Caco-2 (cell line): ENCODE results near the gene DIAPH1. TPM values are rescaled to one million over a fixed set of nuclear protein-coding genes. Genes with fewer than 3 reads are reported as not detected.

Experiments used
- BruUV-seq: library from RNA; stranded (reverse); fragments of 400-500 nt; replicated peaks from 2 replicates; lab custom pipeline; 2021; lab: Mats Ljungman, UMichigan
- CTCF ChIA-PET: fragments of 300-600 bp; sonication (Branson Sonifier 250); formaldehyde crosslinking; loops from one replicate; lab custom pipeline; 2022; ENCODE audit warnings: antibody characterized with exemption; lab: Charles Lee
- POLR2A ChIA-PET: fragments of 300-600 bp; sonication (Branson Sonifier 250); formaldehyde crosslinking; loops from one replicate; lab custom pipeline; 2022; ENCODE audit warnings: antibody characterized with exemption; lab: Charles Lee
- DNase-seq, 2 experiments: peaks; one replicate each; pipeline versions ENCODE4 v3.0.0 to v3.0.0-alpha.2; 2020 to 2022
- H3K27me3 ChIP-seq: replicated peaks from 2 replicates; pipeline ENCODE4 v1.6.0; 2011; ENCODE audit warnings: low read length; ENCODE audit not compliant: control insufficient read depth, insufficient read depth
- H3K36me3 ChIP-seq: 2 replicates; pipeline ENCODE4 v1.5.1; 2011; ENCODE audit warnings: low read length; ENCODE audit not compliant: control insufficient read depth, insufficient read depth
- H3K4me1 ChIP-seq: fragments of 250-450 bp; sonication (Bioruptor Pico); 2 replicates; pipeline ENCODE4 v1.5.1; 2020; ENCODE audit warnings: mild to moderate bottlenecking
- H3K4me3 ChIP-seq: 2 replicates; pipeline ENCODE4 v1.5.1; 2011; ENCODE audit warnings: low read depth, mild to moderate bottlenecking, control low read depth, low read length
- H3K9me3 ChIP-seq: fragments of 250-450 bp; sonication (Bioruptor Pico); 2 replicates; pipeline ENCODE4 v1.5.1; 2020; ENCODE audit warnings: mild to moderate bottlenecking, moderate library complexity
- H3K27ac Mint-ChIP-seq: one replicate; pipeline ENCODE4 v1.8.0; 2022; ENCODE audit warnings: mixed read lengths; ENCODE audit not compliant: unreplicated experiment
- H3K27me3 Mint-ChIP-seq: one replicate; pipeline ENCODE4 v1.8.0; 2022; ENCODE audit warnings: mixed read lengths; ENCODE audit not compliant: insufficient read depth, unreplicated experiment
- H3K36me3 Mint-ChIP-seq: one replicate; pipeline ENCODE4 v1.8.0; 2022; ENCODE audit warnings: mild to moderate bottlenecking, mixed read lengths; ENCODE audit not compliant: insufficient read depth, unreplicated experiment
- H3K4me1 Mint-ChIP-seq: one replicate; pipeline ENCODE4 v1.8.0; 2022; ENCODE audit warnings: low read depth, mixed read lengths; ENCODE audit not compliant: unreplicated experiment
- H3K4me3 Mint-ChIP-seq: one replicate; pipeline ENCODE4 v1.8.0; 2022; ENCODE audit warnings: mild to moderate bottlenecking, moderate library complexity, mixed read lengths; ENCODE audit not compliant: unreplicated experiment
- H3K9me3 Mint-ChIP-seq: one replicate; pipeline ENCODE4 v1.8.0; 2022; ENCODE audit warnings: mixed read lengths; ENCODE audit not compliant: unreplicated experiment
- intact Hi-C: fragments of 100-400 bp; cut with micrococcal nuclease; formaldehyde crosslinking; loops from one replicate; pipeline ENCODE4 v1.10.0; 2022; ENCODE audit not compliant: unreplicated experiment
- total RNA-seq: library from RNA; stranded (reverse); gene quantifications from 2 replicates; pipeline ENCODE4 v1.2.3, GENCODE V29; 2022
- TF ChIP-seq, protein P1 (sequence below), 2 experiments: fragments of 200-600 bp in 1 of 2; IDR thresholded peaks; 1 replicate in 1 of 2; 2 replicates in 1 of 2; pipeline versions ENCODE4 v1.5.1 to v1.8.0; 2011 to 2022; ENCODE audit warnings: antibody characterized with exemption in 1 of 2, control low read depth in 1 of 2, inconsistent platforms in 1 of 2, low read depth in 1 of 2, low read length in 1 of 2, mild to moderate bottlenecking in 1 of 2, moderate library complexity in 1 of 2; ENCODE audit not compliant: insufficient read depth in 1 of 2, severe bottlenecking in 1 of 2, unreplicated experiment in 1 of 2

The DIAPH1 gene
- total RNA-seq, 1 experiment from 2014 or later, result 161 TPM

DNA sequence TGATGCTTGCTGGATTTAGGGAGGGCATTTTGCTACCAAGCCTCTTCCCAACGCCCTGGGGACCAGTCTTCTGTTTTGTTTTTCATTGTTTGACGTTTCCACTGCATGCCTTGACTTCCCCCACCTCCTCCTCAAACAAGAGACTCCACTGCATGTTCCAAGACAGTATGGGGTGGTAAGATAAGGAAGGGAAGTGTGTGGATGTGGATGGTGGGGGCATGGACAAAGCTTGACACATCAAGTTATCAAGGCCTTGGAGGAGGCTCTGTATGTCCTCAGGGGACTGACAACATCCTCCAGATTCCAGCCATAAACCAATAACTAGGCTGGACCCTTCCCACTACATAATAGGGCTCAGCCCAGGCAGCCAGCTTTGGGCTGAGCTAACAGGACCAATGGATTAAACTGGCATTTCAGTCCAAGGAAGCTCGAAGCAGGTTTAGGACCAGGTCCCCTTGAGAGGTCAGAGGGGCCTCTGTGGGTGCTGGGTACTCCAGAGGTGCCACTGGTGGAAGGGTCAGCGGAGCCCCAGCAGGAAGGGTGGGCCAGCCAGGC lies 107.0 kb downstream of the DIAPH1 start:
- intact Hi-C loops, result loop anchor here (2.0 kb wide), 1 partner anchor 99 kb away; the partner anchor contains the start of gene PCDHGA10
- H3K4me3 Mint-ChIP-seq, result no peak overlapping the region

DNA sequence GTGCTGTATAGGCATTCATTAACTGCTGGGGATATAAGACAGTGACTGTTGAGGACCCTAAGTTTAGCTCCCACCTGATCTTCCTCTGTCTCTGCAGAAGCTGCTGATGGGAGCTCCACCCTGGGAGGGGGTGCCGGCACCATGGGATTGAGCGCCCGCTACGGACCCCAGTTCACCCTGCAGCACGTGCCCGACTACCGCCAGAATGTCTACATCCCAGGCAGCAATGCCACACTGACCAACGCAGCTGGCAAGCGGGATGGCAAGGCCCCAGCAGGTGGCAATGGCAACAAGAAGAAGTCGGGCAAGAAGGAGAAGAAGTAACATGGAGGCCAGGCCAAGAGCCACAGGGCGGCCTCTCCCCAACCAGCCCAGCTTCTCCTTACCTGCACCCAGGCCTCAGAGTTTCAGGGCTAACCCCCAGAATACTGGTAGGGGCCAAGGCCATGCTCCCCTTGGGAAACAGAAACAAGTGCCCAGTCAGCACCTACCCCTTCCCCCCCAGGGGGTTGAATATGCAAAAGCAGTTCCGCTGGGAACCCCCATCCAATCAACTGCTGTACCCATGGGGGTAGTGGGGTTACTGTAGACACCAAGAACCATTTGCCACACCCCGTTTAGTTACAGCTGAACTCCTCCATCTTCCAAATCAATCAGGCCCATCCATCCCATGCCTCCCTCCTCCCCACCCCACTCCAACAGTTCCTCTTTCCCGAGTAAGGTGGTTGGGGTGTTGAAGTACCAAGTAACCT lies 107.8 kb downstream of the DIAPH1 start:
- H3K27ac Mint-ChIP-seq, result no peak overlapping the region
- H3K4me3 ChIP-seq, result no peak overlapping the region

More for the DNA sequence above, 107.0 kb downstream of the DIAPH1 start:
- no peaks in the 10 kb centered on the region for H3K4me1 Mint-ChIP-seq
- no peak for DNase-seq
- Histone ChIP-seq H3K4me1 (no peaks in the 10 kb centered on the region), H3K4me3 (no peak overlapping the region), H3K27me3 (no peaks in the 10 kb centered on the region), H3K9me3 (no peaks in the 10 kb centered on the region), H3K36me3 (no peaks in the 10 kb centered on the region; the same call in 1 of the 2 replicates)
- CTCF ChIA-PET, result interaction anchor here (0.6 to 1.0 kb wide), 2 partner anchors 22 to 52 kb away, joined by 3 to 11 read pairs; no protein-coding TSS in a partner anchor
- TF ChIP-seq, protein P1, sequence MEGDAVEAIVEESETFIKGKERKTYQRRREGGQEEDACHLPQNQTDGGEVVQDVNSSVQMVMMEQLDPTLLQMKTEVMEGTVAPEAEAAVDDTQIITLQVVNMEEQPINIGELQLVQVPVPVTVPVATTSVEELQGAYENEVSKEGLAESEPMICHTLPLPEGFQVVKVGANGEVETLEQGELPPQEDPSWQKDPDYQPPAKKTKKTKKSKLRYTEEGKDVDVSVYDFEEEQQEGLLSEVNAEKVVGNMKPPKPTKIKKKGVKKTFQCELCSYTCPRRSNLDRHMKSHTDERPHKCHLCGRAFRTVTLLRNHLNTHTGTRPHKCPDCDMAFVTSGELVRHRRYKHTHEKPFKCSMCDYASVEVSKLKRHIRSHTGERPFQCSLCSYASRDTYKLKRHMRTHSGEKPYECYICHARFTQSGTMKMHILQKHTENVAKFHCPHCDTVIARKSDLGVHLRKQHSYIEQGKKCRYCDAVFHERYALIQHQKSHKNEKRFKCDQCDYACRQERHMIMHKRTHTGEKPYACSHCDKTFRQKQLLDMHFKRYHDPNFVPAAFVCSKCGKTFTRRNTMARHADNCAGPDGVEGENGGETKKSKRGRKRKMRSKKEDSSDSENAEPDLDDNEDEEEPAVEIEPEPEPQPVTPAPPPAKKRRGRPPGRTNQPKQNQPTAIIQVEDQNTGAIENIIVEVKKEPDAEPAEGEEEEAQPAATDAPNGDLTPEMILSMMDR (IDR thresholded peaks at IDR 0.05; ENCODE audit: insufficient read depth in 1 of 2, low read depth in 1 of 2, low read length in 1 of 2, severe bottlenecking in 1 of 2, unreplicated experiment in 1 of 2), result no peak
- BruUV-seq, result no TSS peak
- no peaks in the 10 kb centered on the region for H3K27me3 Mint-ChIP-seq
- POLR2A ChIA-PET, result no interaction called here
- peaks cover 55% of the 10 kb centered on the region for H3K36me3 Mint-ChIP-seq
- no peaks in the 10 kb centered on the region for H3K9me3 Mint-ChIP-seq
- no peak overlapping the region for H3K27ac Mint-ChIP-seq

DNA sequence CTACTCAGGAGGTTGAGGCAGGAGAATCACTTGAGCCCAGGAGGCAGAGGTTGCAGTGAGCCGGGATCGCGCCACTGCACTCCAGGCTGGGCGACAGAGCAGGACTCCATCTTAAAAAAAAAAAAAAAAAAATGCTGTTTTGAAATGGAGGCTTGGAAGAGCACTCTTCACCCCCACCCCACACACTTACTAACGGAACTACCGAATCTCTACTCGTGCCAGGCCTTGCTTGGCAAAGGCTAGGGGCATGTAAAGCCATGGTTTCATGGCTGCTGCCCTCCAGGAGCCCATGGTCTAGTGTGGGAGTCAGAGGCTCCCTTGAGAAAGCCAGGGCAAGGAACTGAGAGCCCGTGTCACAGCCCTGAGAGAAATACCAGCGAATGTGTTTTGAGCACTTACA lies 108.6 kb downstream of the DIAPH1 start:
- BruUV-seq, result no TSS peak
- ChIA-PET POLR2A (no interaction called here), CTCF (interaction anchor here (0.7 kb wide), 1 partner anchor 32 kb away, joined by 4 read pairs; no protein-coding TSS in a partner anchor)
- peaks cover 38% of the 10 kb centered on the region for H3K36me3 Mint-ChIP-seq
- no peaks in the 10 kb centered on the region for H3K9me3 Mint-ChIP-seq
- Histone ChIP-seq H3K4me3 (no peak overlapping the region), H3K4me1 (no peaks in the 10 kb centered on the region), H3K27me3 (no peaks in the 10 kb centered on the region), H3K36me3 (no peaks in the 10 kb centered on the region; the same call in 1 of the 2 replicates), H3K9me3 (no peaks in the 10 kb centered on the region)
- intact Hi-C loops, result no loop called here
- DNase-seq, result no peak
- TF ChIP-seq, protein P1 (IDR thresholded peaks at IDR 0.05; ENCODE audit: insufficient read depth in 1 of 2, low read depth in 1 of 2, low read length in 1 of 2, severe bottlenecking in 1 of 2, unreplicated experiment in 1 of 2), result no peak
- H3K27me3 Mint-ChIP-seq, result no peaks in the 10 kb centered on the region
- H3K4me3 Mint-ChIP-seq, result no peak overlapping the region
- H3K4me1 Mint-ChIP-seq, result no peaks in the 10 kb centered on the region
- peak overlapping the region; percentile 45 for H3K27ac Mint-ChIP-seq

More for the DNA sequence above, 107.8 kb downstream of the DIAPH1 start:
- TF ChIP-seq, protein P1 (IDR thresholded peaks at IDR 0.05; ENCODE audit: insufficient read depth in 1 of 2, low read depth in 1 of 2, low read length in 1 of 2, severe bottlenecking in 1 of 2, unreplicated experiment in 1 of 2), result no peak
- BruUV-seq, result no TSS peak
- H3K4me1 ChIP-seq, result no peaks in the 10 kb centered on the region
- H3K9me3 Mint-ChIP-seq, result no peaks in the 10 kb centered on the region
- H3K27me3 ChIP-seq, result no peaks in the 10 kb centered on the region
- DNase-seq, result no peak
- CTCF ChIA-PET, result interaction anchor here (0.6 to 1.0 kb wide), 2 partner anchors 14 to 23 kb away, joined by 3 to 11 read pairs; no protein-coding TSS in a partner anchor
- intact Hi-C loops, result no loop called here
- H3K36me3 Mint-ChIP-seq, result peaks cover 47% of the 10 kb centered on the region
- H3K4me1 Mint-ChIP-seq, result no peaks in the 10 kb centered on the region
- H3K9me3 ChIP-seq, result no peaks in the 10 kb centered on the region
- no peaks in the 10 kb centered on the region for H3K27me3 Mint-ChIP-seq
- no peak overlapping the region for H3K4me3 Mint-ChIP-seq
- POLR2A ChIA-PET, result no interaction called here
- no peaks in the 10 kb centered on the region; the same call in 1 of the 2 replicates for H3K36me3 ChIP-seq
